Sciatic nerve (tissue), 2 donors: ENCODE results near the gene SFTPB. TPM values are rescaled to one million over a fixed set of nuclear protein-coding genes. Genes with fewer than 3 reads are reported as not detected.
"Not testable (repeated sequence)": the region's sequence is repeated elsewhere in the genome, so short reads cannot be mapped to it uniquely, and the experiment has no call there.

Source experiments
- ATAC-seq: fragments of 200-7000 bp; cut with Tn5 transposase; one replicate; pipeline ENCODE4 v1.9.1; 2020; ENCODE audit warnings: mild to moderate bottlenecking, moderate library complexity
- DNase-seq: peaks from one replicate; pipeline ENCODE4 v3.0.0-alpha.2; 2020; ENCODE audit warnings: low spot score
- intact Hi-C: fragments of 100-400 bp; cut with DNase I; formaldehyde crosslinking; loops from one replicate; pipeline ENCODE4 v1.14.2; 2022
- total RNA-seq: library from RNA; stranded (reverse); fragmentation: NEBNext Ultra II Directional; extraction: Animal tissue kit (Norgen Biotek cat#: 25700); gene quantifications from one replicate; pipeline ENCODE4 v1.2.1, GENCODE V29; 2021
- donor health status: DM: no; HTN: no; CAD: no.
- donor health status: DM: no; HTN: no; CAD: no.

SFTPB gene
- total RNA-seq, 1 donor from 2014 or later: 6.1 TPM

DNA sequence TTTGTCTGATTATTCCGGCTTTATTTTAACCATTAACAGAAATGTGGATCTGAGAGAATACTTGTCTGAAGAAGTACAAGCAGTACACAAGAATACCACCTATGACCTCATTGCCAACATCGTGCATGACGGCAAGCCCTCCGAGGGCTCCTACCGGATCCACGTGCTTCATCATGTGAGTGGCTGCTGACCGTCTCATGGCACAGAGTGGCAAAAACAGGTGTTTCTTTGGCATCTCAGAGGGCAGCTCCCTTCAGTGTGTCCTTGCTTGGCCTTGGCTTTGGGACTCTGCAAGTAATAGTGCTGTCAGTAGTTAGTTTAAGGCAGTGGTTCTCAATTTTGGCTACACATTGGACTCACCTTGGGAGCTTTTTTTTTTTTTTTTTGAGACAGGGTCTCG, 23.1 kb downstream of the SFTPB start:
- DNase-seq: peak; percentile 14
- intact Hi-C loops: no loop called here

DNA sequence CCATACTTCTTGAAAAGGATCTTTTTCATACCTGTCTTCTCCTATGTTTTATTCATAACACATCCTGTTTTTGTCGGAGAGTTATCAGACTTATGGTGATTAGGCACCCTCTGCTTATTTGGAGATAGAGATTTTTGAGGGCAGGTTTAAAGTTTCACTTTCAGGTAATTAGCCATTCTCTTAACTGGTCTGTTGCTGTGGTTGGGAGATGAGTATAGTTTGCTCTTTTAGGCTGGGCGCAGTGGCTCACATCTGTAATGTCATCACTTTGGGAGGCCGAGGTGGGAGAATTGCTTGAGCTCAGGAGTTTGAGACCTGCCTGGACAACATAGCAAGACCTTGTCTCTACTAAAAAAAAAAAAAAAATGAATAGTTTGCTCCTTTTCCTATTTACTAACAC, 25.3 kb downstream of the SFTPB start:
- ATAC-seq: no peak
- intact Hi-C loops: no loop called here

More for the DNA sequence above, 23.1 kb downstream of the SFTPB start:
- no peak for ATAC-seq

DNA sequence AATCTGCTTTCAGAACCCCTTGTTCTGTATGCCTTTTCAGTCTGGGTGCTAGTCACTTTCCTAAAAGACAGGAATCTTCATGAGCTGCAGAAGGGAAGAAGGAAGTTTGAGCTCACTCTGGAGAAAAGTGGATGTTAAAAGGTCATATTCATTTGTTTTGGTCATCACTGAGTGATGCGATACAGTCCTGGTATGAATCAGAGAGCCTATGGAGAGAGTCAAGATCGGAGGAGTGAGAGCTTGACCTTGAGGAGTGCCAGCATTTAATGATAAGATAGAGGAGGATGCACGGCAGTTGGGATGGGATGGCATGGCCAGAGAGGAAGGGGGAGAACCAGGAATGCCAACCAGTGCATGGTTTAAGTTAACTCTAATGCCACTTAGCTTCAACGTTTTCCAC, 32.4 kb downstream of the SFTPB start:
- intact Hi-C loops: loop anchor here (10.0 kb wide), 2 partner anchors 79 to 179 kb away; no protein-coding TSS in a partner anchor
- no peak for ATAC-seq
- peak; percentile 10 for DNase-seq

More for the DNA sequence above, 25.3 kb downstream of the SFTPB start:
- DNase-seq: no peak

DNA sequence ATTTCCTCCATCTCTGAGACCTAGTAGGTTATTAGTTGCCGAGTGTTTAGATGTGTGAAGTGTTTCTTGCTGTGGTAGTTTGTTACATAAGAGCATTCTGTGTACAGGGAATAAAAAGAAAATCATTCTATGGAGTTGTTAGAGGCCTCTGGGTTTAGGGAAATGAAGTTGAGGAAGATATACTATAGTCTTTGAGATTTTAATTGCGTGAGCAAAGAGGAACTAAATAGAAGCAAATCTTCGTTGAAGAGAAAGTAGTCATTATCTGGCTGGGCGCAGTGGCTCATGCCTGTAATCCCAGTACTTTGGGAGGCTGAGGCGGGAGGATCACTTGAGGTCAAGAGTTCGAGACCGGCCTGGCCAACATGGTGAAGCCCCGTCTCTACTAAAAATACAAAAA, 33.0 kb downstream of the SFTPB start:
- no peak for ATAC-seq
- intact Hi-C loops: loop anchor here (10.0 kb wide), 2 partner anchors 80 to 180 kb away; no protein-coding TSS in a partner anchor
- DNase-seq: peak; percentile 22

DNA sequence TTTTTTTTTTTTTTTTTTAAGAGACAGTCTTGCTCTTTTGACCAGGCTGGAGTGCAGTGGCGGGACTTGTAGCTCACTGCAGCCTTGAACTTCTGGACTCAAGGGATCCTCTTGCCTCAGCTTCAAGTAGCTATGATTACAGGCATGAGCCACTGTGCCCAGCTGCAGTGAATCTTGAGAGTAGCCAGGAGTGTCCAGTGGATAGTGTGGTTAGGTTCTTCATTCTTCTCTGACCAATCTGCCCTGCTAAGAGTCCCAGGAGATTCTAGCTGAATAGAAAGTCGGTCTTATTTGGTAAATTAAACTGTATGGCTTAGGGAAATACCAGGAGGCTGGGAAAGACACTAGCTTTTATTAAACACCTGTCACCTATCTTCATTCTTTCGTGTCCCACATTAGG, 36.7 kb downstream of the SFTPB start:
- peak; percentile 8 for DNase-seq
- no peak for ATAC-seq
- intact Hi-C loops: loop anchor here (10.0 kb wide), 2 partner anchors 83 to 183 kb away; no protein-coding TSS in a partner anchor

DNA sequence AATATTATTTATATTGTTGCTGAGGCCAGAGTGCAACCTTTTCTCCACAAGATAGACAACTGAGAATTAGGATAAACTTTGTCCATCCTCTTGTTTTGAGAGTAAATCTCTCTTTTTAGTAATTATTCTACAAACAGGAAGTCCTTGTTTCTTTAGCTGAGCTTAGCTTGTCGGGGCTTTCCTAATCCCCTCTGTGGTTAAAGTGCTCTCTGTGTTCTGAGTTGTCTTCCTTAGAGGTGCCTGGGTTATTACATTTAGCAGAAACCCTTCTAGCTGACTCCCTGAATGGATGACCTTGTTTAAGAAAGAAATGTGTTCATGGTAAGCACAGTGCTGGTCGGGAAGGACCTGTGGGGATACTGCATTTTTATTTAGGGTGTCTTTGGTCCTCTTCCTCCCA, 39.3 kb downstream of the SFTPB start:
- ATAC-seq (no peak), DNase-seq (no peak)
- intact Hi-C loops: no loop called here

DNA sequence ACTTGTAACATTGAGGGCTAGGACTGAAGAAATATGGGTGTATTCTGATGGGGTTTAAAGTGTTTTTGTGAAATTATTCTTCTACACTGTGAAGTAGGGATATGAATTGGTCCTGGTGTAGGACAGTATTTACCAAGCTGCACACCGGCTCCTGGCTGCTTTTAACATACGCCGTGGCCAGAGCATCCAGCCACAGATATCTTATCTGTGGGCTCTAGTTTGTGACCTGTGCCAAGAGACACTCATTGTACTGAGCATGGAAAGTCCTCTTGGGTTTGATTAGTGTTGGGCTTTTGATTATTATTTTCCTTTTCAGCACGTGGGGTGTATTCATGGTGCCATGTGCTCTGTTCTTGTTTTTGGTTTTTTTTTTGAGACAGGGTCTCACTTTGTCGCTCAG, 44.0 kb downstream of the SFTPB start:
- ATAC-seq: no peak
- intact Hi-C loops: no loop called here
- peak; percentile 12 for DNase-seq

DNA sequence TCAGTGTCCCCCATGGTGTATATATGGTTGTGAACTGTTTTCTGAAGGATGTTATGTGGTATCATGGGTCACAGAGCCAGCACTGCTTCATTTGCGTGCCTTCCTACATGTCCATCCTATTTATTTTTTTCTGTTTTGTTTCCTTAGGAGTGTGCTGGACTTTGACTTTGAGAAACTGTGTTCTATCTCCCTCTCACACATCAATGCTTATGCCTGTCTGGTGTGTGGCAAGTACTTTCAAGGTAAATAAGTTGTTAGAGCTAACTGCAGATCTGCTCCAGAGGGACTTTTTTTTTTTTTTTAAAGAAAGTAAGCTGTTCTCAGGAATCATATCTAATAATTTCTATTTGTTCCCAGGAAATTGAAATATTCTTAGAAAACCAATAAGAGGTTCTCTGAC, 46.7 kb downstream of the SFTPB start:
- ATAC-seq (no peak), DNase-seq (no peak)
- intact Hi-C loops: no loop called here

DNA sequence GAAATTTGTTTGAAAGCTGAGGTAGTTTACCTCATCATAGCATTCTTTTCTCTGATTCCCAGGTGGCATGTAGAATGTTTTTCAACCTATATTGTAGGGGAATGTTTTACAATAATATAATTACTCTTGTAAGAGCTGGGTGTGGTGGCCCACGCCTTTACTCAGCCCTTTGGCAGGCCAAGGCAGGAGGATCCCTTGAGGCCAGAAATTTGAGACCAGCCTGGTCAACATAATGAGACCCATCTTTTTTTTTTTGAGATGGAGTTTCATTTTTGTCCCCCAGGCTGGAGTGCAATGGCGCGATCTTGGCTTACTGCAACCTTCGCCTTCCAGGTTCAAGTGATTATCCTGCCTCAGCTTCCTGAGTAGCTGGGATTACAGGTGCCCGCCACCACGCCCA, 48.4 kb downstream of the SFTPB start:
- ATAC-seq (no peak), DNase-seq (peak; percentile 15)
- intact Hi-C loops: loop anchor here (10.0 kb wide), 1 partner anchor 445 kb away; no protein-coding TSS in a partner anchor

DNA sequence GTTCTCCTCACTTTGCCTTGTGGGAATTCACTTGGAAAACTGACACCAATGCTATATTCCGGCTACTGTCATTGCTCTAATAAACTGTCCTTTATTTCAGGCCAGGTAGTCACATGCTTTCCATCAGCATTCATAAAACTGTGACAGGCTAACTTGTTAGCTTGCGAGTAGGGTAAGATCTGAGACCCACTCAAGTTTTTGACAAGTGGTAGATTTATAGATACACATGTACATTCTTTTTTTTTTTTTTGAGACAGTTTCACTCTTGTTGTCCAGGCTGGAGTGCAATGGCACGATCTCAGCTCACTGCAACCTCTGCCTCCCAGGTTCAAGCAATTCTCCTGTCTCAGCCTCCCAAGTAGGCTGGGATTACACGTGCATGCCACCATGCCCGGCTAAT, 50.3 kb downstream of the SFTPB start:
- not testable (repeated sequence) for ATAC-seq
- intact Hi-C loops: loop anchor here (10.0 kb wide), 1 partner anchor 447 kb away; no protein-coding TSS in a partner anchor

DNA sequence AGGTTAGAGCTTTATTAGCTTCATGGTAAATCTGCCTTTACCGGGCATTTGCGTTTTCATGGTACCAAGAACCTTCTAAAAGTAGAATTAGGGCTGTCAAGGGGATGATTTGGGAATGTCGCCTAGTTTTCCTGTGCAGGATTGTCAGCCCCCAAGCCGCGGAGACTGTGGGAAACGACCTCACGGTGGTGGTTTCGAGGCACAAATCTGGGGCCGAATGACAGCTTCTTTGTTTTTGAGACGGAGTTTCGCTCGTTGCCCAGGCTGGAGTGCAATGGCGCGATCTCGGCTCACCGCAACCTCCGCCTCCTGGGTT, 52.6 kb downstream of the SFTPB start:
- no peak for ATAC-seq
- no peak for DNase-seq
- intact Hi-C loops: loop anchor here (10.0 kb wide), 1 partner anchor 449 kb away; no protein-coding TSS in a partner anchor

More for the DNA sequence above, 50.3 kb downstream of the SFTPB start:
- not testable (repeated sequence) for DNase-seq

DNA sequence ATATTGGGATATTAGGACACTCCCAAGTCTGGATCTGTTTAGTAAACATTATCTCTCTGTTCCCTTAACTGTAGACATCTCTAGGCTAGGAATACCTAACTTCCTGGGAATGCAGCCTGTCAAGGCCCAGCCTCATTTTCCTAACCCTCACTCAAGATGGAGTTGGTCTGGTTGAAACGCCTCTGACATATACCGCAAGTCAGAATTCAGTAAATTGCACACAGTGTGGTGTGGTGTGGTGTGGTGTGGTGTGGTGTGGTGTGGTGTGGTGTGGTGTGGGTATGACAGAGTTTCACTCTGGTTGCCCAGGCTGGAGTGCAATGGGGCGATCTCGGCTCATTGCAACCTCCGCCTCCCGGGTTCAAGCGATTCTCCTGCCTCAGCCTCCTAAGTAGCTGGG, 53.2 kb downstream of the SFTPB start:
- not testable (repeated sequence) for ATAC-seq
- intact Hi-C loops: loop anchor here (10.0 kb wide), 1 partner anchor 450 kb away; no protein-coding TSS in a partner anchor

DNA sequence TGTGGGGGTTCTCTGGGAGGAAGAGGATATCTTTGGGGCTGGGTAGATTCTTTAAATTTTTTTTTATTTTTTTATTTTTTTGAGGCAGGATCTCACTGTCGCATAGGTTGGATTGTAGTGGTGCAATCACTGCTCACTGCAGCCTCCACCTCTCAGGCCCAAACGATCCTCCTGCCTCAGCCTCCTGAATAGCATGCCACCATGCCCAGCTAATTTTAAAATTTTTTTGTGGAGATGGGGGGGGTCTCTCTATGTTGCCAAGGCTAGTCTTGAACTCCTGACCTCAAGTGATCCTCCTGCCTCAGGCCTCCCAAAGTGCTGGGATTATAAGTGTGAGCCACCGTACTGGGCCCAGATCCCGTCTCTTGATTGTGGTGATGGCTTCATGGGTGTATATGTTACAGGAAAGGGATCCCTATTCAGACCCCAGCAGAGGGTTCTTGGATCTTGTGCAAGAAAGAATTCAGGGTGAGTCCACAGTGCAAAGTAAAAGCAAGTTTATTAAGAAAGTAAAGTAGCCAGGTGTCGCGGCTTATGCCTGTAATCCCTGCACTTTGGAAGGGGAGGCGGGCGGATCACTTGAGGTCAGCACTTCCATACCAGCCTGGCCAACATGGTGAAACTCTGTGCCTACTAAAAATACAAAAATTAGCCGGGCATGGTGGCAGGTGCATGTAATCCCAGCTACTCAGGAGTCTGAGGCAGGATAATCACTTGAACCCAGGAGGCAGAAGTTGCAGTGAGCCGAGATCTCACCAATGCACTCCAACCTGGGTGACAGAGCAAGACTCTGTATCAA, 54.1 kb downstream of the SFTPB start:
- intact Hi-C loops: loop anchor here (10.0 kb wide), 1 partner anchor 451 kb away; no protein-coding TSS in a partner anchor
- DNase-seq (no peak), ATAC-seq (no peak)

More for the DNA sequence above, 53.2 kb downstream of the SFTPB start:
- not testable (repeated sequence) for DNase-seq

DNA sequence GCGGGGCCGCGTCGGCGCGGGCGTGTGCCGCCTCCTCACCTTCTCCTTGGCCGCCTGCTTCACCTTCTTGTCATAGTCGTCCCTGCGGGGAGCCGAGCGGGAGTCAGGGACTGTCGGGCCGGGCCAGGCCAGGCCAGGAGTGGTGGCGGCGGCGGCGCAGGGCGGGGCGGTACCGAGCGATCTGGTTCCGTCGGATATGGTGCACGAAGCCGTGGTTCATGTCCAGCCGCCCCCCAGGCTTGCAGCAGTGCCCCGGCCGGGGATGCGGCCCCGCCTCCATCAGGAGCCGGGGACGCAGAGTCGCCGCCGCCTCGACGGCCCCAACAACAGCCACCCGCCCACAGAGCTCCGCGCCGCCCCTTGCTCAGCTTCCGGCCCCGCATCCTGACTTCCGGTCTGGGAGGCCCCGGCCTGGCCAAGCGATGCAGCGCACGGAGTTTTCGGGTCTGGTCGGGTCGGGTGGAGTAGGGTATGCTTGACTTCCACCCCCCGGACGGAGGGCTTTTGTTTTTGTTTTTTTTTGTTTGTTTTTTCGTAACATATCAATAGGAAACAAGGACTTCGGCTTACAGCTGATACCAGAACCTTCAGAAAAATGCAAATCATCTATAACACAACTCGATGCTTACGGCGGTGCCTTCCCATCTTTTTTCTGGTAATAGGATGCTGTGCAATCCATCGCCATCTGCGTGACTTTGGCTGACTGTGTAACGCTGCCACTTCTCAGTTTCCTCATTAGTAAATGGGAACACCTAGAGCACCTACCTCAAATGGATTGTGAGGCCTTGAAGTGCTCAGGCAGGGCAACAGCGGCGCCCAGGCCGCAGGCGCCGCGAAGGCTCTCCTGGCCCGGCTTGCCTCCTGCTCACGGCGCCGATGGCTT, 56.1 kb downstream of the SFTPB start, which contains the start of gene C2orf68:
Gene C2orf68, minus strand, starts transcription at position 362 of the 883 bp plus-strand sequence. Its CDS starts 82 bp downstream, at position 280.
- peak; percentile 92 for ATAC-seq
- intact Hi-C loops: loop anchor here (10.0 kb wide), 1 partner anchor 453 kb away; no protein-coding TSS in a partner anchor
- DNase-seq: peak; percentile 95

DNA sequence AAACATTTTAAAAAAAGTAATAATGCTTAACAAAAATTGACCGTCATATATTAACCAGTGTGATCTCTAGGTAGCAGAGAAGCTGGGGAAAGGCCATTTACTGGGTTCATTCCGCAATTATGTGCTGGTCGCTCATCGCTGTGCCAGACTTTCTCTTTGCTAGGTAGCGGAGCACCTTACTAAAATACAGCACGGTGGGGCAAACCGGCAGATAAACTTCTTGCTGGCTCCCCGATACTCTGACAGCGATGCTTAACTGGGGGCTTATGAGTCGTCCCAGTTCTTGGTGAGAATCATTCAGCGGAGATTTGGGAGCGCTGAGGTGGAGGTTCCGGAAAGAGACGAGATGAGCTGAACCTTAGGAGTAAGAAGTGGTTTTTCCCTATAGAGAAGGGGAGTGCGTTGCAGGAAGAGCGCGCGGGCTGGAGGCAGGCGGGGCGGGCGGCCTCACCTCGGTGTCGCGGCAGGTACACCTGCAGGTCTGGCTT, 56.7 kb downstream of the SFTPB start:
- intact Hi-C loops: loop anchor here (10.0 kb wide), 1 partner anchor 454 kb away; no protein-coding TSS in a partner anchor
- ATAC-seq: no peak
- no peak for DNase-seq
